ENCODE results near the gene HTR4. TPM values are rescaled to one million over a fixed set of nuclear protein-coding genes. Genes with fewer than 3 reads are reported as not detected.

The HTR4 gene
- total RNA-seq (2022; extraction: Qiagen RNA extraction): not detected in 5 replicates

GRCh38 chr5:148653836-148654781 is at the start of gene HTR4:
Gene HTR4, minus strand, starts transcription at chr5:148654527. Its CDS starts 17,513 bp downstream, at chr5:148637014.

Other genes starting within 250 kb of the HTR4 start
- gene ADRB2, start 172.1 kb upstream of the HTR4 start, total RNA-seq (2022; extraction: Qiagen RNA extraction): 0.92 to 1.4 TPM (median 0.93 TPM) in 5 replicates